MG63 (cell line): ENCODE data around the gene SLC35F3. TPM values are rescaled to one million over a fixed set of nuclear protein-coding genes. Genes with fewer than 3 reads are reported as not detected.

ENCODE experiments used
- DNase-seq: peaks from one replicate; pipeline ENCODE4 v3.0.0-alpha.2; 2020
- H3K27me3 ChIP-seq: fragments of 250-450 bp; sonication (Bioruptor Pico); 2 replicates; pipeline ENCODE4 v1.5.1; 2020; ENCODE audit warnings: mild to moderate bottlenecking, moderate library complexity
- H3K36me3 ChIP-seq: fragments of 250-450 bp; sonication (Bioruptor Pico); 2 replicates; pipeline ENCODE4 v1.5.1; 2020; ENCODE audit warnings: mild to moderate bottlenecking, moderate library complexity
- H3K4me3 ChIP-seq: fragments of 250-450 bp; sonication (Bioruptor Pico); 2 replicates; pipeline ENCODE4 v1.5.1; 2020; ENCODE audit warnings: mild to moderate bottlenecking, moderate library complexity
- H3K9me3 ChIP-seq: fragments of 250-450 bp; sonication (Bioruptor Pico); 2 replicates; pipeline ENCODE4 v1.5.1; 2020; ENCODE audit warnings: mild to moderate bottlenecking, moderate library complexity
- total RNA-seq: library from RNA; depleted of rRNA; stranded (reverse); fragments of >200 nt; shearing (Covaris generic); gene quantifications from 2 replicates; pipeline ENCODE4 v1.2.3, GENCODE V29; 2014; ENCODE audit warnings: low replicate concordance

Gene SLC35F3
- total RNA-seq, 1 experiment from 2014 or later = 2.5 TPM

GRCh38 chr1:233901495-233901894, 3.0 kb upstream of the SLC35F3 start:
- Histone ChIP-seq H3K9me3 (peaks cover 3% of the 10 kb centered on the region; the same call in 1 of the 2 replicates), H3K4me3 (no peak overlapping the region), H3K27me3 (peaks cover 11% of the 10 kb centered on the region; the same call in 1 of the 2 replicates), H3K36me3 (no peaks in the 10 kb centered on the region)
- no peak for DNase-seq

GRCh38 chr1:233905416-233906051, 1.1 kb downstream of the SLC35F3 start:
- Histone ChIP-seq H3K36me3 (no peaks in the 10 kb centered on the region), H3K4me3 (peak overlapping the region; percentile 39), H3K9me3 (no peaks in the 10 kb centered on the region), H3K27me3 (peaks cover 13% of the 10 kb centered on the region)
- no peak for DNase-seq

- no peak for DNase-seq
- peaks cover 13% of the 10 kb centered on the region for H3K27me3 ChIP-seq
- H3K9me3 ChIP-seq = no peaks in the 10 kb centered on the region
- H3K36me3 ChIP-seq = no peaks in the 10 kb centered on the region
- H3K4me3 ChIP-seq = no peak overlapping the region
These were observed 2.7 kb downstream of the SLC35F3 start for GRCh38 chr1:233907151-233907550.

- no peak overlapping the region for H3K4me3 ChIP-seq
- peaks cover 13% of the 10 kb centered on the region for H3K27me3 ChIP-seq
- no peaks in the 10 kb centered on the region for H3K36me3 ChIP-seq
- no peak for DNase-seq
- no peaks in the 10 kb centered on the region for H3K9me3 ChIP-seq
These were observed 3.6 kb downstream of the SLC35F3 start for GRCh38 chr1:233908092-233908491.

- peak; percentile 54 for DNase-seq
- peaks cover 7% of the 10 kb centered on the region for H3K27me3 ChIP-seq
- no peaks in the 10 kb centered on the region for H3K36me3 ChIP-seq
- no peak overlapping the region for H3K4me3 ChIP-seq
- no peaks in the 10 kb centered on the region for H3K9me3 ChIP-seq
These were observed 4.7 kb downstream of the SLC35F3 start for GRCh38 chr1:233909195-233909594.

GRCh38 chr1:233912447-233912846, 8.0 kb downstream of the SLC35F3 start:
- DNase-seq = no peak
- Histone ChIP-seq H3K4me3 (no peak overlapping the region), H3K36me3 (no peaks in the 10 kb centered on the region), H3K9me3 (no peaks in the 10 kb centered on the region), H3K27me3 (peaks cover 2% of the 10 kb centered on the region; the same call in 1 of the 2 replicates)

GRCh38 chr1:233912909-233913308, 8.4 kb downstream of the SLC35F3 start:
- DNase-seq = no peak
- Histone ChIP-seq H3K36me3 (no peaks in the 10 kb centered on the region), H3K9me3 (no peaks in the 10 kb centered on the region), H3K4me3 (no peak overlapping the region), H3K27me3 (peaks cover 2% of the 10 kb centered on the region; the same call in 1 of the 2 replicates)

GRCh38 chr1:233916706-233917105, 12.2 kb downstream of the SLC35F3 start:
- peak; percentile 53 for DNase-seq
- Histone ChIP-seq H3K27me3 (no peaks in the 10 kb centered on the region), H3K4me3 (no peak overlapping the region), H3K9me3 (no peaks in the 10 kb centered on the region), H3K36me3 (no peaks in the 10 kb centered on the region)

GRCh38 chr1:233919786-233920185, 15.3 kb downstream of the SLC35F3 start:
- no peak for DNase-seq
- Histone ChIP-seq H3K9me3 (no peaks in the 10 kb centered on the region), H3K27me3 (no peaks in the 10 kb centered on the region), H3K4me3 (no peak overlapping the region), H3K36me3 (no peaks in the 10 kb centered on the region)

GRCh38 chr1:233928123-233928522, 23.6 kb downstream of the SLC35F3 start:
- Histone ChIP-seq H3K36me3 (no peaks in the 10 kb centered on the region), H3K9me3 (peaks cover 4% of the 10 kb centered on the region; the same call in 1 of the 2 replicates), H3K4me3 (no peak overlapping the region), H3K27me3 (peaks cover 2% of the 10 kb centered on the region)
- no peak for DNase-seq

GRCh38 chr1:233933339-233933738, 28.9 kb downstream of the SLC35F3 start:
- H3K4me3 ChIP-seq = no peak overlapping the region
- no peak for DNase-seq
- no peaks in the 10 kb centered on the region for H3K36me3 ChIP-seq
- peaks cover 19% of the 10 kb centered on the region for H3K27me3 ChIP-seq
- no peaks in the 10 kb centered on the region for H3K9me3 ChIP-seq

GRCh38 chr1:233935297-233935868, 30.9 kb downstream of the SLC35F3 start:
- no peaks in the 10 kb centered on the region for H3K9me3 ChIP-seq
- H3K4me3 ChIP-seq = no peak overlapping the region
- H3K36me3 ChIP-seq = no peaks in the 10 kb centered on the region
- H3K27me3 ChIP-seq = peaks cover 23% of the 10 kb centered on the region
- DNase-seq = no peak

- DNase-seq = no peak
- H3K27me3 ChIP-seq = peaks cover 26% of the 10 kb centered on the region
- no peak overlapping the region for H3K4me3 ChIP-seq
- H3K36me3 ChIP-seq = no peaks in the 10 kb centered on the region
- H3K9me3 ChIP-seq = no peaks in the 10 kb centered on the region
These were observed 31.9 kb downstream of the SLC35F3 start for GRCh38 chr1:233936422-233936821.

- no peak for DNase-seq
- Histone ChIP-seq H3K36me3 (no peaks in the 10 kb centered on the region), H3K27me3 (peaks cover 26% of the 10 kb centered on the region), H3K4me3 (no peak overlapping the region), H3K9me3 (no peaks in the 10 kb centered on the region)
These were observed 32.4 kb downstream of the SLC35F3 start for GRCh38 chr1:233936842-233937241.

GRCh38 chr1:233938476-233938875, 34.0 kb downstream of the SLC35F3 start:
- no peaks in the 10 kb centered on the region for H3K36me3 ChIP-seq
- H3K4me3 ChIP-seq = no peak overlapping the region

GRCh38 chr1:233939451-233939850, 35.0 kb downstream of the SLC35F3 start:
- H3K36me3 ChIP-seq = no peaks in the 10 kb centered on the region
- peaks cover 22% of the 10 kb centered on the region for H3K27me3 ChIP-seq
- H3K9me3 ChIP-seq = no peaks in the 10 kb centered on the region
- no peak for DNase-seq
- H3K4me3 ChIP-seq = no peak overlapping the region

More at GRCh38 chr1:233938476-233938875, 34.0 kb downstream of the SLC35F3 start:
- Histone ChIP-seq H3K27me3 (peaks cover 23% of the 10 kb centered on the region), H3K9me3 (no peaks in the 10 kb centered on the region)
- DNase-seq = no peak

- Histone ChIP-seq H3K4me3 (no peak overlapping the region), H3K9me3 (no peaks in the 10 kb centered on the region), H3K27me3 (peaks cover 22% of the 10 kb centered on the region), H3K36me3 (no peaks in the 10 kb centered on the region)
- DNase-seq = no peak
These were observed 36.4 kb downstream of the SLC35F3 start for GRCh38 chr1:233940908-233941307.

- Histone ChIP-seq H3K27me3 (peaks cover 11% of the 10 kb centered on the region), H3K36me3 (no peaks in the 10 kb centered on the region), H3K4me3 (no peak overlapping the region), H3K9me3 (no peaks in the 10 kb centered on the region)
- DNase-seq = no peak
These were observed 40.1 kb downstream of the SLC35F3 start for GRCh38 chr1:233944601-233945000.
